H9 (cell line): ENCODE data around the gene RERG. TPM values are rescaled to one million over a fixed set of nuclear protein-coding genes. Genes with fewer than 3 reads are reported as not detected.

ENCODE experiments used
- DNase-seq: peaks from one replicate; pipeline ENCODE4 v3.0.0-alpha.2; 2017
- H2AFZ ChIP-seq: one replicate; pipeline ENCODE4 v1.6.1; 2013; ENCODE audit warnings: mild to moderate bottlenecking, low read length, control low read depth, moderate library complexity
- H2AK5ac ChIP-seq: 2 replicates; pipeline ENCODE4 v1.6.1; 2013; ENCODE audit warnings: low read length, control low read depth, mixed read lengths; ENCODE audit not compliant: insufficient read length
- H2BK120ac ChIP-seq: one replicate; pipeline ENCODE4 v1.6.1; 2013; ENCODE audit warnings: low read depth, mild to moderate bottlenecking, low read length, control low read depth, inconsistent platforms; ENCODE audit not compliant: poor library complexity, severe bottlenecking
- H2BK12ac ChIP-seq: 2 replicates; pipeline ENCODE4 v1.6.1; 2013; ENCODE audit warnings: low read length, control low read depth, mixed read lengths, low read depth; ENCODE audit not compliant: insufficient read length
- H2BK15ac ChIP-seq: 2 replicates; pipeline ENCODE4 v1.6.1; 2013; ENCODE audit warnings: low read depth, low read length, control low read depth
- H2BK20ac ChIP-seq: one replicate; pipeline ENCODE4 v1.6.1; 2013; ENCODE audit warnings: low read depth, mild to moderate bottlenecking, low read length, control low read depth, inconsistent platforms; ENCODE audit not compliant: poor library complexity, severe bottlenecking
- H2BK5ac ChIP-seq: 2 replicates; pipeline ENCODE4 v1.6.1; 2013; ENCODE audit warnings: low read length, control low read depth, mixed read lengths; ENCODE audit not compliant: insufficient read length
- H3K14ac ChIP-seq: 2 replicates; pipeline ENCODE4 v1.6.1; 2013; ENCODE audit warnings: low read length, control low read depth; ENCODE audit not compliant: insufficient read depth
- H3K18ac ChIP-seq: 2 replicates; pipeline ENCODE4 v1.6.1; 2013; ENCODE audit warnings: low read depth, mild to moderate bottlenecking, mixed read lengths, low read length, control low read depth; ENCODE audit not compliant: insufficient read length
- H3K23ac ChIP-seq: 2 replicates; pipeline ENCODE4 v1.6.1; 2013; ENCODE audit warnings: low read length, control low read depth, mixed read lengths, low read depth; ENCODE audit not compliant: insufficient read length
- H3K23me2 ChIP-seq: 2 replicates; pipeline ENCODE4 v1.6.1; 2013; ENCODE audit warnings: low read depth, mild to moderate bottlenecking, mixed read lengths, low read length, control low read depth; ENCODE audit not compliant: insufficient read length, poor library complexity, severe bottlenecking
- H3K27ac ChIP-seq: 2 replicates; pipeline ENCODE4 v1.5.1; 2013; ENCODE audit warnings: low read length, control low read depth, mixed read lengths, low read depth; ENCODE audit not compliant: insufficient read length
- H3K27me3 ChIP-seq: 2 replicates; pipeline ENCODE4 v1.6.1; 2013; ENCODE audit warnings: low read length, control low read depth, inconsistent platforms; ENCODE audit not compliant: insufficient read depth
- H3K4ac ChIP-seq: 2 replicates; pipeline ENCODE4 v1.6.1; 2013; ENCODE audit warnings: low read depth, mild to moderate bottlenecking, control low read depth, inconsistent platforms, low read length, moderate library complexity
- H3K4me1 ChIP-seq: 2 replicates; pipeline ENCODE4 v1.6.1; 2013; ENCODE audit warnings: low read length, control low read depth, inconsistent platforms; ENCODE audit not compliant: insufficient read depth
- H3K4me2 ChIP-seq: 2 replicates; pipeline ENCODE4 v1.6.1; 2013; ENCODE audit warnings: low read length, control low read depth, mixed read lengths; ENCODE audit not compliant: insufficient read length, insufficient read depth
- H3K56ac ChIP-seq: 2 replicates; pipeline ENCODE4 v1.6.1; 2013; ENCODE audit warnings: low read depth, mild to moderate bottlenecking, mixed read lengths, low read length, control low read depth; ENCODE audit not compliant: insufficient read length
- H3K79me1 ChIP-seq: 2 replicates; pipeline ENCODE4 v1.6.1; 2013; ENCODE audit warnings: low read depth, mild to moderate bottlenecking, moderate library complexity, low read length, control low read depth, inconsistent platforms; ENCODE audit not compliant: insufficient read depth, poor library complexity, severe bottlenecking
- H3K79me2 ChIP-seq: 2 replicates; pipeline ENCODE4 v1.6.1; 2013; ENCODE audit warnings: low read length, control low read depth, inconsistent platforms; ENCODE audit not compliant: insufficient read depth
- H3K9ac ChIP-seq: 2 replicates; pipeline ENCODE4 v1.6.1; 2013; ENCODE audit warnings: low read length, control low read depth, mixed read lengths; ENCODE audit not compliant: insufficient read length; ENCODE audit errors: extremely low read depth
- H3K9me3 ChIP-seq: one replicate; pipeline ENCODE4 v1.6.1; 2013; ENCODE audit warnings: low read depth, low read length, inconsistent platforms; ENCODE audit not compliant: control insufficient read depth
- H3T11ph ChIP-seq: one replicate; pipeline ENCODE4 v1.6.1; 2013; ENCODE audit warnings: mild to moderate bottlenecking, low read length, control low read depth, inconsistent platforms
- H4K20me1 ChIP-seq: one replicate; pipeline ENCODE4 v1.6.1; 2013; ENCODE audit not compliant: control insufficient read depth, insufficient read length, insufficient read depth
- H4K5ac ChIP-seq: 2 replicates; pipeline ENCODE4 v1.6.1; 2013; ENCODE audit warnings: low read depth, mild to moderate bottlenecking, mixed read lengths, low read length, control low read depth; ENCODE audit not compliant: insufficient read length
- H4K8ac ChIP-seq: replicated peaks from 2 replicates; pipeline ENCODE4 v1.6.1; 2013; ENCODE audit warnings: low read length, control low read depth, mixed read lengths, low read depth; ENCODE audit not compliant: insufficient read length
- H4K91ac ChIP-seq: 2 replicates; pipeline ENCODE4 v1.6.1; 2013; ENCODE audit warnings: low read depth, mild to moderate bottlenecking, moderate library complexity, mixed read lengths, low read length, control low read depth; ENCODE audit not compliant: insufficient read length
- H3K27ac Mint-ChIP-seq, 3 experiments: 2 replicates in 2 of 3; 3 replicates in 1 of 3; pipeline ENCODE4 v1.8.0; 2020 to 2021; ENCODE audit warnings: mixed read lengths in 3 of 3, mild to moderate bottlenecking in 1 of 3, moderate library complexity in 1 of 3
- H3K27me3 Mint-ChIP-seq: 2 replicates; pipeline ENCODE4 v1.8.0; 2021; ENCODE audit warnings: low read depth, mild to moderate bottlenecking, moderate library complexity, mixed read lengths
- H3K36me3 Mint-ChIP-seq, 3 experiments: 2 replicates in 2 of 3; 3 replicates in 1 of 3; pipeline ENCODE4 v1.8.0; 2020 to 2021; ENCODE audit warnings: low read depth in 3 of 3, mixed read lengths in 3 of 3; ENCODE audit not compliant: insufficient read depth in 1 of 3
- H3K4me1 Mint-ChIP-seq, 2 experiments: 2 replicates each; pipeline ENCODE4 v1.8.0; 2020; ENCODE audit warnings: mixed read lengths in 2 of 2
- H3K4me3 Mint-ChIP-seq, 2 experiments: 2 replicates in 1 of 2; 3 replicates in 1 of 2; pipeline ENCODE4 v1.8.0; 2020 to 2021; ENCODE audit warnings: mild to moderate bottlenecking in 2 of 2, mixed read lengths in 2 of 2, moderate library complexity in 1 of 2
- H3K9me3 Mint-ChIP-seq, 2 experiments: 2 replicates in 1 of 2; 3 replicates in 1 of 2; pipeline ENCODE4 v1.8.0; 2020; ENCODE audit warnings: mild to moderate bottlenecking in 2 of 2, mixed read lengths in 2 of 2, moderate library complexity in 1 of 2
- WGBS: extraction: QIAGEN DNeasy Blood & Tissue Kit; methylation state at CpG from one replicate; pipeline ENCODE4 v1.1.7; 2013; ENCODE audit warnings: missing lambda C conversion rate, low lambda C conversion rate, mixed read lengths; ENCODE audit not compliant: insufficient read length; ENCODE audit errors: extremely low coverage; 5-methylcytosine and 5-hydroxymethylcytosine counted together
- total RNA-seq: library from RNA; stranded (reverse); gene quantifications from 2 replicates; pipeline ENCODE4 v1.2.1, GENCODE V29; 2021
- TF ChIP-seq, protein P1 (sequence below): fragments of 200-600 bp; sonication (generic); conservative IDR thresholded peaks from 3 replicates; pipeline ENCODE4 v1.8.0; 2021; ENCODE audit warnings: antibody characterized with exemption, mild to moderate bottlenecking

RERG gene
- total RNA-seq, 1 experiment from 2014 or later: not detected

DNA sequence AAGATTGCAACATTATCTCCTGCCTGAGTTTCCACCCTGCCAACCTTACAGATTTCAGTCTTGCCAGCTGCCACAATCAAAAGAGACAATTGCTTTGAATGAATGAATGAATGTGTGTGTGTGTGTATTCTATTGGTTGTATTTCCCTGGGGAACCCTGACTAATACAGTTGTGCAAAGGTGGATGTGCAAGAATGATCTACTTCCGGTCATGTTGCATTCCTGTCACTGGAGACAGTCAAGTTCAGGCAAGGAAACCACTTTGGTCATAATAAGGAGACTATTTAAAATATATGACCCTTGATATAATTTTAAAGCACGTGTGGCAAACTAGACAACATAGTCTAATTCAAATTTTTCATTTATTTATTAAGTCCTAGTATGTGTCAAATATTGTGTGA, 13.1 kb downstream of the RERG start:
- Histone ChIP-seq H2AK5ac (no peak overlapping the region), H4K5ac (no peak overlapping the region), H3K27ac (no peak overlapping the region), H3K27me3 (no peaks in the 10 kb centered on the region), H3K9me3 (no peaks in the 10 kb centered on the region), H4K8ac (no peak overlapping the region), H2BK5ac (no peak overlapping the region), H2BK12ac (no peak overlapping the region), H3K4me1 (peaks cover 5% of the 10 kb centered on the region), H2BK15ac (no peak overlapping the region), H2BK20ac (no peak overlapping the region), H2AFZ (no peak overlapping the region), H3K79me2 (no peaks in the 10 kb centered on the region), H4K91ac (no peak overlapping the region), H2BK120ac (no peak overlapping the region), H3K14ac (no peak overlapping the region), H3T11ph (no peak overlapping the region), H3K4ac (no peak overlapping the region), H3K56ac (no peak overlapping the region), H3K18ac (no peak overlapping the region), H3K23ac (no peak overlapping the region), H3K9ac (no peak overlapping the region), H3K23me2 (no peaks in the 10 kb centered on the region), H3K79me1 (no peaks in the 10 kb centered on the region), H3K4me2 (no peak overlapping the region), H4K20me1 (no peaks in the 10 kb centered on the region)
- Mint-ChIP-seq H3K9me3 (no peaks in the 10 kb centered on the region), H3K4me3 (no peak overlapping the region), H3K36me3 (no peaks in the 10 kb centered on the region), H3K4me1 (peaks cover 19 to 26% of the 10 kb centered on the region in 2 experiments), H3K27me3 (no peaks in the 10 kb centered on the region), H3K27ac (no peak overlapping the region)
- DNase-seq: no peak
- TF ChIP-seq, protein P1, sequence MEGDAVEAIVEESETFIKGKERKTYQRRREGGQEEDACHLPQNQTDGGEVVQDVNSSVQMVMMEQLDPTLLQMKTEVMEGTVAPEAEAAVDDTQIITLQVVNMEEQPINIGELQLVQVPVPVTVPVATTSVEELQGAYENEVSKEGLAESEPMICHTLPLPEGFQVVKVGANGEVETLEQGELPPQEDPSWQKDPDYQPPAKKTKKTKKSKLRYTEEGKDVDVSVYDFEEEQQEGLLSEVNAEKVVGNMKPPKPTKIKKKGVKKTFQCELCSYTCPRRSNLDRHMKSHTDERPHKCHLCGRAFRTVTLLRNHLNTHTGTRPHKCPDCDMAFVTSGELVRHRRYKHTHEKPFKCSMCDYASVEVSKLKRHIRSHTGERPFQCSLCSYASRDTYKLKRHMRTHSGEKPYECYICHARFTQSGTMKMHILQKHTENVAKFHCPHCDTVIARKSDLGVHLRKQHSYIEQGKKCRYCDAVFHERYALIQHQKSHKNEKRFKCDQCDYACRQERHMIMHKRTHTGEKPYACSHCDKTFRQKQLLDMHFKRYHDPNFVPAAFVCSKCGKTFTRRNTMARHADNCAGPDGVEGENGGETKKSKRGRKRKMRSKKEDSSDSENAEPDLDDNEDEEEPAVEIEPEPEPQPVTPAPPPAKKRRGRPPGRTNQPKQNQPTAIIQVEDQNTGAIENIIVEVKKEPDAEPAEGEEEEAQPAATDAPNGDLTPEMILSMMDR: peak; percentile 54
- no CpG with 5 or more reads among the region's 2 CpGs for WGBS
